DMS79 treated with DMSO at 0.1 percent for 48 hours (cell line): ENCODE results near the gene ZFHX3.

Experiments
- DNase-seq: peaks from one replicate; lab custom pipeline; 2025; lab: John Stamatoyannopoulos, UW

The ZFHX3 gene

DNA sequence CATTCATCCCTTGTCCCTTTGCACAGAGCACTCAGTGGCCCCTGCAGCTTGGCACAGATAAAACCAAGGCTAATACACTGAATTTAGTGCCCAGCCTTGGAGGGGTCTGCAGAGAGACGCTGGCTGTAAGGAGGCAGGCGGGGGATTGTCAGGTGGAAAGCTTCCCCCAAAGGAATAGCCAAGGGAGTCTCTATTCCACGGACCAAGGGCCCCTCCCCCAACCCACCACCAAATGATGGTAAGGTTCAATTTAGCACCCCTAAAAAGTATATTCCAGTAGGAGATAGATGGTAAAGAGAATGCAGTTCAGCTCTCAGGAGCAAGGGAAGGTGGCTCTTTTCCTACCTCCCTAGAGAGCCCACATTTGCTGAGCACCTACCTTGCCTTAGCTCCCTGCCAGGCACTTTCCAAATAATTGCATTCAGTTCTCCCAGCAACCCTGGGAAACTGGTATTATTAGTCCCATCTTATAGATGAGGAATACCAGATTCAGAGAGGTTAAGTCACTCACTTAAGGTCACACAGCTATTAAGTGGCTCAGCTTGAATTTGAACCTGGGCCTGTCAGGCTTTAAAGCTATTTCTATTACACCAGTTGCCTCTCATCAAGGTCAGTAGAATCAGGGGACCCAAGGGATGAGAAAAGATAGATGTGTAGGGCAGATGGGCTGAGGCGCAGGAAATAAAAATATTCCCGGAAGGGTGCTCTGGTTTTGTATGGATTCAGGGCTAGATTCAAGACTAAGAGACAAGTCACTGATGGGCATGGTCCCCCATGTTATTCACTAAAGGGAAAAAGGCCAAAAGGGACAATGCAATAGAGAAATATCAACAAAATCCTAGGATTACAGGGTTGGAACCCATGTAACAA is 20.0 kb upstream of the ZFHX3 start:
- no peak for DNase-seq

DNA sequence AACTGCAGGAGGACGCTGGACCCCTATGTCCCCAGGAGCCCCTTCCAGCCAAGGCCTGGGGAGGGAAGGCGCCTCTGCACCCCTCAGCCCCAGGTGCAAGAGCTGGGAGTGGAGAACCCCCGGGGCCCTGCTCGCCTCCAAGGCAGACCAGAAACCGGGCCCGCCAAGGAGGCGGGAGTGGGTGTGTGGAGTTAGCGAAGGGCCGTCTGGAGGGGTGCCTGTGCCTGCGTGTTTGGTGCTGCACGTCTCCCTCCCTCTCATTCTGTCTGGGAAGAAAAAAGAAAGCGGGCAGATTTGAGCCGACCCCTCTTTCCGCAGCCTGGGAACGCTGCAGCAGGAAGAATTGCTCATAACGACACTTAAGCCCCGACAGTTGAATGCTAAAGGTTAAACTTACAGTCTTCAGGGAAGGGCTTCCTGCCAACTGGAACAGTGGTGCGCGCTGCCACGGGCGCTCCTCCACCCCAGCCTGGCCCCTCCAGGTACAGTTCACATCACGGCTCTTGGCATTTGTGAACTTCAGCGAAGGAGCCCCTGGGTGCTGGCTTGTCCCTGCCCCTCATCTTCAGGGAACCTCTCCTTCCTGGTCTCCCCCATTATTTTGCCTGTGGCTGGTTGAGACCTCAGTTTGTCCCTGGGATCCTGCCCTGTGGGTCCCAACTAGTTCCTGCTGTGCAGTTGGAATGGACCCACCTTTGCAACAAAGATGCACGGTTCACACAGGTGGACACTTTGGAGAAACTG is 19.2 kb upstream of the ZFHX3 start:
- DNase-seq, result peak; percentile 9

DNA sequence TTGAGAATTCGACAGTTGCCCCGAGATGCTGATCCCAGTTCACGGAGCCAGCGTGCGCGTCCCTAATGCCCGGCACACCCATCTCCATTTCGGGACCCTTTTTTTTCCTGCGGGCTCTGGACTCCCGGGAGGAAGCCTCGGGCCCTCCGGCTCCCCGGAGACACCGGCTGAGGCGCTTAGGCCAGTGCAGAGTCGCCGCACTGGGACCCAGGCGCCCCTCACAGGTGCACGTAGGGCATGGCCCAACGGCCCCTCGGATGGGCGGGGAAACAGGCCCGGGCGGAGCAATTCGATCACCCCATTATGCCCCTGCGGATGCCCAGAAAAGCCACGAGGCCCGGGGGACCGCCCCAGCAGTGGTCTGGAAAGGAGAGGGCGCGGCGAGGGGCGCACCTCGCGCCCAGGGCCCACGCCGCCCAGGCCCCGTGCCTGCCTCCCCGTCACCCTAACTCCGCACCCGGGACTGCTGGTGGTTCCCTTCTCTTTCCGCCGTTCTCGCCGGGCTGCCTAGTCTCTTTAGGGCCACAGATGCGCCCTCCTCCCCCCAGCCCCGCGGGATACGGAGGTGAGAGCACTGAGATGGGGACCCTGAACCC is 18.5 kb upstream of the ZFHX3 start:
- no peak for DNase-seq

DNA sequence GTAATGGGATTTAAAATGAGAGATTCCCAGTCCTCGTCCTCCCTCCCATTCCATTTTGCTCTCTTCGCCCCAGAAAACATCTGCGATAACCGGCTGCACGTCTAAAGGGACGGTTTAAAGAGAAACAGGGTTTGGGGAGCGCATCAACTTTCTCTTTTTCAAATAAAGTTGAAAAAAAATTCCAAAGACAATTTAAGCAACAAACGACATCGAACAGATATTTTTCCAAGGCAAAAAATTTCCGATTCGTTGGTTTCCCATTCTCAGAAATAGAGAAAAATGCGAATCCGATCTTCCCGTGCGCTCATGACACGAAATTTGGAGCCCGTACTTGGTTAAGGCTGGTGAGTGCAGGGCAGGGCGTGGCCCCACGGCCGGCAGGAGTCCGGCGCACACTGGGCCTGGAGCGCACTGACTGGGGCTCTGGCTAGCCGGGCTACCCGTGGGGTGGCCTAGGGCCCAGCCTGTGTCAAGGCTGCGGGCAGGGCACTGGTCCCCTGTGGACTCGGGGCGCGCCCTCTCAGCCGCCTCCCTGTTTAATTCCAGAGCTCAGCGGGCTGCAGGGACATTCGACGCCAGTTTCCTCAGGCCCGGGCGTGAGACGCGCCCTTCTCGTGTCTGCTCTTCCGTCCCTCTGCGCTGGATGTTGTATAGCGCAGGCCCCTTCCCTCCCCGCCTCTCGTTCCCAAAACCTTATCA is 17.9 kb upstream of the ZFHX3 start:
- no peak for DNase-seq

DNA sequence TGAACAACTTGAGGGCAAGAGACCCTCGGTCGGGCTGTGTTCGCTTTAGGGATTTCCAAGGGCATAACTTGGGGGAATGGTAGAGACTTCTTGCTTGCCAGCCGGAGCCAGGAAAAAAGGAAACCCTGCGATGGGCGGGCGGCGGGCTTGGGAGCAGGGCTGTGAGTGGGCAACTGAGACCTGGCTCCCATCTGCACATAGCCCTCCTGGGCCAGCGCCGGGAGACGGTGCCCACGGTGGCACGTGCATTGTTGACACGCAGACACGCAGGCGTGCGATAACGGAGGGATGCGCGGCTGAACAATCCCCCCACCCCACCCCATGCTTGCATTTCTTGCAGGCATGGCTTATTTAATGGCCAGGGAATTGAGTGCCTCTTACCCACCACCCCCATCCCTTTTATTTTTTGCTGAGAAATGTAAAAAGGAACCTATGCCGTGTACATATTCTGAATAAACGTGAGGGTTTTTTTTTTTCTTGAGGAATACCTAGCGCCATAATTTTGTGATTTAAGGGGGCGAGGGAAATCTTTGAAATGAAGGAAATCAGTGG is 17.1 kb upstream of the ZFHX3 start:
- DNase-seq, result no peak

DNA sequence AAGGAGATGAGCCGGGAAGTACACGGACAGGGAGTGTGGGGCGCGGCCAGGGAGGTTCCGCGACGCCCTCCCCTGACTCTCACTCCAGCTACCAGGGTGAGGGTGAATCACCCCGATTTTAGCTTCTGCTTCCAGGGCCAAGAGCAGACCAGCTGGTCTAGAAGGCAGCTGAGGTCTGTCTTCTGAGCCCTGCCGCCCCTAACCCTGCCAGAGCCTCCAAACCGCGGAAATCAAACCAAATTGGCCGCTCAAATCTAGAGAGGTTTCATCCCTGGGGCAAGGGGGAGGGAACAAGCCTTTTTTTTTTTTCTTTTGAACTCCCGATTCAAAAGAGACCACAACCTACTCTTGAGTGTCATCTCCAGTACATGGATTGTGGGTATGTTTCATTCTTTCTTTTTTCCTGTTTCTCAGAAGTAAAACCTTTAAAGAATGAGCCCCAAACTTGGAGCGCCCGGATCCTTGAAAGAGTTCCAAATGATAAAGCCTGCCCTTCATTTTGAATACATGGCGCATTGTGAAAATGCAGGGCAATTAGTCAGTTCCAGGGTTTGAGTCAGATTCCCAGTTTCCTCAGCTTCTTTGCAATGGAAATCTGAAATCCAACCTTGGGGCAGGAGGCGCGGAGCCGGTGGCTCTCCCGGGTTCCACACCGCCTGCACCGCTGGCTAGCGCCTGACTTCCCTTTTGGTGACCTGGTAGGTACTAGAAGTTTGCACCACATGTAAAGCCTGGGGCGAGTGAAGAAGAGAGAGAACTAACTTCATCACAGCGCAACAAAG is 16.5 kb upstream of the ZFHX3 start:
- DNase-seq, result no peak

DNA sequence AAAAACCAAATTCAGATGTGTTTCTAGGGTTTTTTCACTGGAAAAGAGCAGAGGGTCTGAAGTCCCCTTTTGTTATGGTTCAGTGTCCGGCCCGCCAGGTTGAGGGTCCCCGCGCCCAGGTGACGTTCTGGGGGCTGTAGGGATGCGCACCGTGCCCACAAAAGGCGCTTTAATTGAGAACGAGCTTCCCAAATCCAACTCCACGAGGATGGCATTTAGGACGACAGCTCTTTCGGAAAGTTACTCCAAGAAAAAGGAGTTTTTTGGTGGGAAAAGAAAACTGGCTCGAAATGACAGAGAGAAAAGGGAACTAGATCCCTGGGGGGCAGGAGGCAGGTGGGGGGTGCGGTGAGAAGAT is 15.9 kb upstream of the ZFHX3 start:
- no peak for DNase-seq

DNA sequence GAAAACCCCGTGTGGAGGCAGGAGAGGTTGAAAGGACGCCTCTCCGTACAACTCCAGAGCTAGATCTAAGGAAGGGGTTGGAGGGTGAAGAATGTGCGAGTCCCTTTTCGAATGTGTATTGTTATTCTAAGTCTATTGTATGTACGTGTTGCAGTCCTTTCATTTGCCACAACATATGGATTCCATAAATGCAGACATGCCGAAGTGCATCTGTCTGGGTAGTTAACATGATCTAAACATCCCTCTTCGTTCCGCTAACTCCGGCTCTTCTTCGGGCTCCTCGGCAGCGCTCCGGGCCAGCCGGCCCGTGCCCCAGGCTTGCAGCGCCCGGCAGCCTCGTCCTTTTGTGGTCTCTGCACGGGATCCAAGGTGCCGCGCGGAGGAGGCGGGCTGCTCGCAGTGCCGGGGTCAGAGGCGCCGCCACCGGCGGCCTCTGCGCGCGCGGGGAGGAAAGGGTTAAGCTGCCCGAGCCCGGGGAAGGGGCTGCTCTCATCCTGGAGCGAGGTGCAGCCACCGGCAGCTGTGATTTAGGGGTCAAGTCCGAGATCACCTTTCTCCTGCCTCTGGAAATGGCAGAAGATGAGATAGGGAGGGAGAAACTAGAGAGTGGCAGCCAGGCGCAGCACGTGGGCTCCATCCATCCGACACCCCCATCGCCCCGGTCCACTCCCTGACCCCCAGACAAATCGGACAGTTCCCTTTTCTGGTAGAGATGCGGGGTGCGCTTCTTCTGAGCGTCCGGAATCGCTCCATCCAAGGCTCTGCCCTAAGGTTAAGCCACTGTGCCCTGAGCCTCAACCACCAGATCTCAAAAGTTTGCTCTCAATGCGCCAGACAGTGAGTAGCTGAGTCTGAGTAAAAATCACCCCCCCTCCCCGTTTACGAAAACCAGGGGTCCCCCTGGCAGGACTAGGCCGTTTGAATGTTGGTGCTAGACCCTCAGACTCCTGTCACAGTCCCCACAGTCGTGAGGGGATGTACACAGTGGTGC is 15.1 kb upstream of the ZFHX3 start:
- no peak for DNase-seq

DNA sequence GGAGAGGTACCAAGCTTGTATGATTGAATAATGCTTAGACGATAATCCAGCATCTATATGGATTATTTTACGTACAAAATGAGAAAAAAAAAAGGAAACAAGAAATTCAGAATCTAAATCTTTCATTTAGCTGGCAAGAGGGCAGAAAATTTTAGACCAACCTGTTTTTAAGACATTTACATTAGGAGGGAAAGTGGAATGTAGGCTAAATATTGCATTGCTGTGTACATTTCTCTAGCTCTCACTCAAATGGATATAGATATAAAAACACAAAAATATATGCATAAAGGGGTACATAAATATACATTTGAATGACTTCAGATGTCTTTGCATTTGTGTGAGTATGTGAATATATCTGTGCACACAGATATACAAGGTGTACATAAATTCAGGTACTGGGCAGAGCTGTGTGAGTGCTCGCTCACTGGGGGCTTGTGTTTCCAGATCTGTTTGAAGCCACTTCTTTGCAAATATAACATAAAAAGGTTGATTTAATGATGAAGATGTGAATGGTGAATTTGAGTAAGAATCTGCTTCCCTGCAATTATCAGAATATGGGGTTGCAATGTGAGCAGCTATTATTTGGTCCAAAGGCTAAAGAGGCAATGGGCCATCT is 14.2 kb upstream of the ZFHX3 start:
- DNase-seq, result no peak

DNA sequence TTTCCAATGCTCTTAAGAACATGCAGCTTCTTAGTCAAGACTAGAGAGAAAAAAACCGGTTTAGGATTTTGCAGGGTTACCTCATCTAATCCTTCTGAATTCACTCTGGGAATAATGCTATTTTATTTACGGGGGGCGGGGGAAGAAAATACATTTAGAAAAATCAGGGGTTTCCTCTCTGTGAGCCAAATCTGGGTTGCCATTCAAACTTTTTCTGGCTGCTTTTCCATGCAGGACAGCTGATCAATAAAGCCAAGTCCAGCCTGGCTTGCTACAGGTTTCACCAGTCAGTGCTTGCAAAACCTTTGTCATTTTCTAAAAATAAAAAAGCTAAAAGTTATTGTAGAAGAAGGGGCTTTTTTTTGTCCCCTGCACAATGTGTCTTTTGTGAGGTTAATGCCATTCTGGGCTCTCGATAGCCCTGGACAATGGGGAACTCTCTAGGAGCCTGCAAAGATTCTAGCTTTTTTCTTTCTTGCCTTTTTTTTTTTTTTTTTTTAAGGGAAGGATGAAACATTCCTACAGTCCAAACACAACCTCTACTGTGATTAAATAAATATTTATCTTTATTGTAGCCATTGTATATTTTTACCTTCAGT is 13.1 kb upstream of the ZFHX3 start:
- no peak for DNase-seq

DNA sequence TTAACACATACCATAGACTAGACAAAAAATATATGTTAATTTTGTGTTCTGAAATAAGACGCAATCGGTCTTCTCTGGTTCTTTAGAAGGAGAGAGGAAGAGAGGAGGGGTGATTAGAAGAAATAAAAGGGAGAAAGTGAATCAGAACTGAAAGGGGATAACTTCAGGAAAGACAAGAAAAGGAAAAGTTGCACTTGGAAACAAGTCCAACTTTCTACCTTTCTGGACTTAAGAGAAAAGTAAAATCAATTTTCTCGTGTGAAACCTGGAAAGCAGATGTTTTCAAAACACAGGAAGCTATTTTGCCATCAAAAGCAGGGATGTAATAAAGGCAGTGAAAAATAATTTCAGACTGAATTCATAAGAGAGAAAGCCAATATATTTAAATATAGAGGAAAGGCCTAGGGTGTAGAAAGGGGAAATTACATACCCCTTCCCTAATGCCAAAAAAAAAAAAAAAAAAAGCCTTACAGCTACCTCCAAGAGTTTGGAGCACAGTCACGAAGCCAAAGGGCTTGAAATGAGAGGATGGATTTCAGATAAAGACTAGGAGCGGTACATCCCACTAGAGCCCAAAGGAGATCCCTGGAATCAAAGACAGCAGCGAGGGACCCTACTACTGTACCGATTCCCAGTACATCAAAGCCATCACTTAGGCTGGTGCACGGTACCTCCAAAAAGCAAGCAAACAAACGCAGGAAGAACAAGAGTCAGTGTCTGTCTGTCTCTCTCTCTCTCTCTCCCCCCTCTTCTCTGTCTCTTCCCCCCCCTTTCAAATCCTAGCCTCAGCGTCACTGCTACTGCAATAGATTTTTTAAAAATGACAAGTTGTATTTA is 12.1 kb upstream of the ZFHX3 start:
- DNase-seq, result no peak

DNA sequence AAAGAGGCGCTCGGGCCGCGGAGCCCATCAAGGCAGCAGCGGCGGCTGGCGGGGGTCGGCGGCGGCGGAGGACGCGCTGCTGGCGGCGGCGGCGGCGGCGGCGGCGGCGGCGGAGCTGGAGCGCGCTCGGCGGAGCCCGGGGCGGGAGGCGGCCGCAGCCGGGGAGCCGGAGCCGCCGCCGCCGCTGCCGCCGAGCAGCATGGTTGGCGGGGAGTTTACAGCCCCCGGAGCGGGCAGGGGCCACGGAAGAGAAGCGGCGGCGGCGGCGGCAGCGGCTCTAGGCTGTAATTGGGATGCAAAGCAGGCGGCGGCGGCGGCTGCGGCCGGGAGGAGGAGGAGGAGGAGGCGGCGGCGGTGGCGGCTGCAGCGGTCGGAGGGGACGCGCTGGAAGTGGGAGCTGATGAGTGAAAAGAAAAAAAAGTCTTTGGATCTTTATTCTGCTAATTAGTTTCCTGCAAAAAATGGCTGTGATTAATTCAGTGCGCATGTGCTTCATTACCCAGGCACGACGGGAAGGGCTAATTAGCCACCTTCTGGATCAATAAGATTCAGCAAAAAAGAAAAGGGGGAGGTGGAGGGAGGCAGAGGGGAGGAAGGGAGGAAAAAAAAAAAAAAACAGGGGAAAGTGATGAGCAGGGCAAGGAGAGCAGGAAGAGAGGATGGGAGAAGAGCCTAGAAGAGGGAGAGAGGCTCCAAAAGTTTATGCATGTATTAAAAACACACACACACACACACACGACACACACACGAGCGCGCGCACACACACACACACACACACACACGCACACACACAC is 10.9 kb upstream of the ZFHX3 start:
- peak; percentile 42 for DNase-seq

DNA sequence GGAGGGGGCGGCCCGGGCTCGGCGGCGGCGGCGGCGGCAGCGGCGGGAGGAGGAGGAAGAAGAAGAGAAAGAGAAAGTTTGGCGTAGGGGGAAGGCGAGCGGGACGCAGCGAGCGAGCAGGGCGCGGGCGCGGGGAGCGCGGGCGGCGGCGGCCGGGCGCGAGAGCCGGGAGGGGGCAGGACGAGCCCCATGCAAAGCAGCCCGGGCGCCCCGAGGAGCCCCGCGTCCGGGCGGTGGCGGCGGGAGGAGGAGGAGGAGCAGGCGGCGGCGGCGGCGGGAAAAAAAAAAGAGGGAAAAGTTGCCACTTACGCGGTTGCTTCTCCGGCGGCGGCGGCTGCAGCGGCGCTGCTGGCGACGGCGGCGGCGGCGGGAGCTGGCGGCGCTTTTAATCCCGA is 10.3 kb upstream of the ZFHX3 start:
- DNase-seq, result no peak

DNA sequence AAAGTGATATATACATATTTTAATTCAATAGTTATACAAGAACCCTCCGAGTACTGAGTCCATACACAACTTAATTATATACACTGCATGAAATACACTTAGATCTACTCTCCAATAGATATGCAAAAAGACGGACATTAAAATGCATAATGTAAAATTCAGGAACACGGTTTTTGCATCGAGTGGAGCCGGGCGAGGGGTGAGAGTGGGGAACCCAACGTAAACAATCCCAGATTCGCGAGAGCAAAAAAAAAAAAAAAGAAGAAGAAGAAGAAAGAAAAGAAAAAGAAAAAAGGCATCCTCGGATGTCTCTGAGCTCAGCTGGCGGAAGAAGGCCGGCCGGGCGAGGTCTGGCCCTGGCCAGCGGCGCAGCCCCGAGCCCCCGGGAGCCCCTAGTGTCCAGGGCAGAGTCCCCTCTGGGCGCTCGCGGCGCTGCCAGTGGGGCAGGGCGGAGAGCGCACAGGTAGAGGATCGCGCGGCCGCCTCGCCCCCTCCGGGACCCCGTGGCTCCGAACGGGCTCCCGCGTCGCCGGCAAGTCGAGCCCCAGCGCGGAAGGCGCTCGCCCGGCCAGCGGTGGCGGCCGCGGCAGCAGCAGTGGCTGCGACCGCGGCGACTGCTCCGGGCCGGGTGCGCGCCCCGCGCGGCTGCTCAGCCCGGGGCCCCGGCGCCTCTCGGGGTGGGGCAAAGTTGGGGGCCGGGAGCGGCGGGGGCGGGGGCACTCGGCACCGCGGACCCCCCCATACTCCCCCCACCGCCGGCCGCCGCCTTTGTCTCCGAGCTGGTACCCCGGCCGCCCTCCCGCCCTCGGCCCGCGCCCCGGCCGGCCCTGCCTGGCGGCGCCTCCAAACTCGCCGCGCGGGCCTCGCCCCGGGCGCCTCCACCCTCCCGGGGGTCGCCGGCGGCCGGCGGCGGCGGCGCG is 9.6 kb upstream of the ZFHX3 start:
- DNase-seq, result no peak

DNA sequence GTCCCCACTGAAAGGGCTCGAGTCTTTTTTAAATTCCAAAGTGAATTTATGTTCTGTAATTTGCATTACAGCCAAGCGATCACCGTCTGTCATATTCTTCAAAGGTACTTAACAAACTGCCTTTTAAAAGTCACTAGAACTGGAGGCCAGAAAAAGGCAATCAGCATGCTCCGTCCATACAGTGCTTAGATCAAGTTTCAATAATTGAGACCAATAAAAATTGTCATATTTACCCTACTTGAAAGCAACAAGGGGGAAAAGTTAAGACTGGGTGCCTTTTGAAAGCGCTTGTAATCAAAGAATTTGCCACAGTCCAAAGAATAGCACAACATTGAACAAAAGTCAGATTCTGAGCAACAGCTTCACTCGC is 9.0 kb upstream of the ZFHX3 start:
- peak; percentile 38 for DNase-seq

DNA sequence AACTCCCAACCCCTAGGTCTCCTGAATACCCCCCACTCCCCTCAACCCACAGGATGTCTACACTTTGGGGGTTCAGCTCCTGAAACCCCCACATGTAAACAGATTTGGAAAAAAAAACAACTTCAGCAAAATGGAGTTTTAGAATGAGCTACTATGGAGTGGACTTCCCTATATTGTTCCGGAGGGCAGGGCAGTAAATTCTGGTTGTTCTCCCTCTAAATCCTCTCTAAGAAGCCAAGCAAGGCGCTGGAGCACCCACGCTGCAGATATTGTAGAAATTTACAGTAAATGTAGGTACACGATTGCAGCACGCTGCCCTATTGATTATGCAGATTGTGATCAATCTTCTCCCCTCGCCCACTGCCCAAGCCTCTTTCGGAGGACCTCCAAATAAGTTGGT is 8.5 kb upstream of the ZFHX3 start:
- DNase-seq, result peak; percentile 6
